ENCODE measurements around the gene CUEDC1. TPM values are rescaled to one million over a fixed set of nuclear protein-coding genes. Genes with fewer than 3 reads are reported as not detected.

CUEDC1 gene
- total RNA-seq, 2 experiments from 2014 or later, result 0.29 to 0.40 TPM

GRCh38 chr17:57972151-57972550 lies 16.9 kb upstream of the CUEDC1 start:
- ATAC-seq (no peak), DNase-seq (no peak)
- intact Hi-C loops (cut with micrococcal nuclease), result no loop called here
- peaks cover 19% of the 10 kb centered on the region for H3K36me3 Mint-ChIP-seq (ENCODE audit: low read depth)
- no peak overlapping the region for H3K27ac Mint-ChIP-seq
- CTCF ChIA-PET, result interaction anchor here (1.2 to 1.3 kb wide), 2 partner anchors 17 to 114 kb away, joined by 4 to 5 read pairs; partner anchors contain the start of gene CUEDC1
- TF ChIP-seq CTCF (IDR thresholded peaks at IDR 0.05), result no peak
- H3K4me3 Mint-ChIP-seq, result no peak overlapping the region
- POLR2A ChIA-PET, result interaction anchor here (1.2 kb wide), 1 partner anchor 13 kb away, joined by 4 read pairs; no protein-coding TSS in a partner anchor
- no peaks in the 10 kb centered on the region for H3K27me3 Mint-ChIP-seq
- no peaks in the 10 kb centered on the region for H3K4me1 Mint-ChIP-seq (ENCODE audit: low read depth)
- H3K9me3 Mint-ChIP-seq, result no peaks in the 10 kb centered on the region

- CTCF ChIA-PET, result interaction anchor here (1.3 kb wide), 1 partner anchor 16 kb away, joined by 5 read pairs; the partner anchor contains the start of gene CUEDC1
- DNase-seq, result no peak
- intact Hi-C loops (cut with micrococcal nuclease), result no loop called here
Observed at GRCh38 chr17:57971572-57971971, 16.4 kb upstream of the CUEDC1 start.

GRCh38 chr17:57970710-57971109 lies 15.5 kb upstream of the CUEDC1 start:
- Mint-ChIP-seq H3K36me3 (ENCODE audit: low read depth) (peaks cover 8% of the 10 kb centered on the region), H3K4me1 (ENCODE audit: low read depth) (no peaks in the 10 kb centered on the region), H3K9me3 (no peaks in the 10 kb centered on the region), H3K27ac (no peak overlapping the region), H3K4me3 (no peak overlapping the region), H3K27me3 (no peaks in the 10 kb centered on the region)
- ATAC-seq, result no peak
- CTCF ChIA-PET, result no interaction called here
- DNase-seq, result no peak
- intact Hi-C loops (cut with micrococcal nuclease), result no loop called here
- POLR2A ChIA-PET, result no interaction called here
- no peak for TF ChIP-seq CTCF (IDR thresholded peaks at IDR 0.05)

More at GRCh38 chr17:57971572-57971971, 16.4 kb upstream of the CUEDC1 start:
- no peaks in the 10 kb centered on the region for H3K27me3 Mint-ChIP-seq
- POLR2A ChIA-PET, result interaction anchor here (0.5 to 1.2 kb wide), 2 partner anchors 14 to 810 kb away, joined by 3 to 4 read pairs; no protein-coding TSS in a partner anchor
- no peak for TF ChIP-seq CTCF (IDR thresholded peaks at IDR 0.05)
- no peak overlapping the region for H3K4me3 Mint-ChIP-seq
- no peak for ATAC-seq
- H3K4me1 Mint-ChIP-seq (ENCODE audit: low read depth), result no peaks in the 10 kb centered on the region
- H3K36me3 Mint-ChIP-seq (ENCODE audit: low read depth), result peaks cover 14% of the 10 kb centered on the region
- H3K9me3 Mint-ChIP-seq, result no peaks in the 10 kb centered on the region
- no peak overlapping the region for H3K27ac Mint-ChIP-seq

- H3K27me3 Mint-ChIP-seq, result no peaks in the 10 kb centered on the region
- H3K9me3 Mint-ChIP-seq, result no peaks in the 10 kb centered on the region
- H3K4me1 Mint-ChIP-seq (ENCODE audit: low read depth), result no peaks in the 10 kb centered on the region
- H3K36me3 Mint-ChIP-seq (ENCODE audit: low read depth), result peaks cover 1% of the 10 kb centered on the region
- DNase-seq (no peak), ATAC-seq (no peak)
- ChIA-PET POLR2A (interaction anchor here (1.2 to 1.5 kb wide), 2 partner anchors 8 to 27 kb away, joined by 3 read pairs; no protein-coding TSS in a partner anchor), CTCF (interaction anchor here (0.6 to 0.9 kb wide), 2 partner anchors 18 to 167 kb away, joined by 3 read pairs; no protein-coding TSS in a partner anchor)
- intact Hi-C loops (cut with micrococcal nuclease), result no loop called here
- no peak overlapping the region for H3K27ac Mint-ChIP-seq
- no peak overlapping the region for H3K4me3 Mint-ChIP-seq
- TF ChIP-seq CTCF (IDR thresholded peaks at IDR 0.05), result no peak
Observed at GRCh38 chr17:57968456-57968855, 13.2 kb upstream of the CUEDC1 start.

- H3K9me3 Mint-ChIP-seq, result no peaks in the 10 kb centered on the region
- no peaks in the 10 kb centered on the region for H3K4me1 Mint-ChIP-seq (ENCODE audit: low read depth)
- no peaks in the 10 kb centered on the region for H3K36me3 Mint-ChIP-seq (ENCODE audit: low read depth)
- no peak overlapping the region for H3K27ac Mint-ChIP-seq
- no peak overlapping the region for H3K4me3 Mint-ChIP-seq
- POLR2A ChIA-PET, result interaction anchor here (1.4 kb wide), 1 partner anchor 33 kb away, joined by 3 read pairs; no protein-coding TSS in a partner anchor
- intact Hi-C loops (cut with micrococcal nuclease), result no loop called here
- H3K27me3 Mint-ChIP-seq, result peaks cover 3% of the 10 kb centered on the region
- no peak for TF ChIP-seq CTCF (IDR thresholded peaks at IDR 0.05)
- DNase-seq (no peak), ATAC-seq (no peak)
- CTCF ChIA-PET, result interaction anchor here (0.9 to 1.7 kb wide), 2 partner anchors 74 to 108 kb away, joined by 3 to 5 read pairs; no protein-coding TSS in a partner anchor
Observed at GRCh38 chr17:57966875-57967274, 11.7 kb upstream of the CUEDC1 start.
